PC-9 (cell line): ENCODE measurements around the gene CMIP. TPM values are rescaled to one million over a fixed set of nuclear protein-coding genes. Genes with fewer than 3 reads are reported as not detected.

ENCODE experiments used
- BruUV-seq: library from RNA; stranded (reverse); fragments of 400-500 nt; replicated peaks from 2 replicates; lab custom pipeline; 2021; lab: Mats Ljungman, UMichigan
- CTCF ChIA-PET: fragments of 300-600 bp; sonication (Branson Sonifier 250); formaldehyde crosslinking; loops from one replicate; lab custom pipeline; 2022; ENCODE audit warnings: antibody characterized with exemption; lab: Charles Lee
- POLR2A ChIA-PET: fragments of 300-600 bp; sonication (Branson Sonifier 250); formaldehyde crosslinking; loops from one replicate; lab custom pipeline; 2022; ENCODE audit warnings: antibody characterized with exemption; ENCODE audit not compliant: unreplicated experiment; lab: Charles Lee
- DNase-seq, 2 experiments: peaks; one replicate each; pipeline versions ENCODE4 v3.0.0 to v3.0.0-alpha.2; 2015 to 2022; ENCODE audit warnings: mixed read lengths in 1 of 2
- H2AFZ ChIP-seq: fragments of 200-600 bp; sonication (generic); 2 replicates; pipeline ENCODE4 v1.8.1; 2017; ENCODE audit warnings: antibody characterized with exemption
- H3F3A ChIP-seq: fragments of 200-600 bp; sonication (generic); 2 replicates; pipeline ENCODE4 v1.8.1; 2017; ENCODE audit warnings: antibody characterized with exemption, mild to moderate bottlenecking, low read depth; ENCODE audit not compliant: insufficient read depth
- H3K27ac ChIP-seq: fragments of 200-600 bp; sonication (generic); 2 replicates; pipeline ENCODE4 v1.6.1; 2016; ENCODE audit warnings: mixed run types
- H3K27me3 ChIP-seq: fragments of 200-600 bp; sonication (generic); 2 replicates; pipeline ENCODE4 v1.6.1; 2016; ENCODE audit warnings: low read depth, mixed run types; ENCODE audit not compliant: insufficient read depth
- H3K36me3 ChIP-seq: fragments of 200-600 bp; sonication (generic); 2 replicates; pipeline ENCODE4 v1.6.1; 2016; ENCODE audit warnings: low read depth, mixed run types
- H3K4me1 ChIP-seq: fragments of 200-600 bp; sonication (generic); replicated peaks from 2 replicates; pipeline ENCODE4 v1.6.1; 2016; ENCODE audit warnings: mixed run types; ENCODE audit not compliant: insufficient read depth
- H3K4me2 ChIP-seq: fragments of 200-600 bp; sonication (generic); 2 replicates; pipeline ENCODE4 v1.6.1; 2017; ENCODE audit warnings: mixed run types
- H3K4me3 ChIP-seq: fragments of 200-600 bp; sonication (generic); 2 replicates; pipeline ENCODE4 v1.6.1; 2016; ENCODE audit warnings: mixed run types
- H3K79me2 ChIP-seq: fragments of 200-600 bp; sonication (generic); 2 replicates; pipeline ENCODE4 v1.6.1; 2017; ENCODE audit warnings: low read depth, mixed run types
- H3K9me2 ChIP-seq: fragments of 200-600 bp; sonication (generic); 2 replicates; pipeline ENCODE4 v1.8.1; 2017; ENCODE audit warnings: mild to moderate bottlenecking; ENCODE audit not compliant: insufficient read depth
- H3K9me3 ChIP-seq: fragments of 200-600 bp; sonication (generic); 2 replicates; pipeline ENCODE4 v1.8.1; 2016; ENCODE audit warnings: low read depth; ENCODE audit not compliant: insufficient read depth
- H4K20me1 ChIP-seq: fragments of 200-600 bp; sonication (generic); 2 replicates; pipeline ENCODE4 v1.8.1; 2017; ENCODE audit not compliant: insufficient read depth
- EZH2 ChIP-seq: fragments of 200-600 bp; sonication (generic); IDR thresholded peaks from 2 replicates; pipeline ENCODE4 v1.8.0; 2017; ENCODE audit warnings: antibody characterized with exemption, low read depth
- intact Hi-C: fragments of 100-400 bp; cut with micrococcal nuclease; formaldehyde crosslinking; loops from one replicate; pipeline ENCODE4 v1.10.0; 2022; ENCODE audit not compliant: unreplicated experiment
- total RNA-seq: library from RNA; stranded (reverse); gene quantifications from 2 replicates; pipeline ENCODE4 v1.2.3, GENCODE V29; 2021
- TF ChIP-seq, protein P1 (sequence below): fragments of 200-600 bp; sonication (generic); conservative IDR thresholded peaks from 2 replicates; pipeline ENCODE4 v1.6.1; 2017; ENCODE audit warnings: mixed run types, antibody characterized with exemption, mild to moderate bottlenecking, moderate library complexity

Gene CMIP
- total RNA-seq, 1 experiment from 2014 or later: 96.6 TPM

DNA sequence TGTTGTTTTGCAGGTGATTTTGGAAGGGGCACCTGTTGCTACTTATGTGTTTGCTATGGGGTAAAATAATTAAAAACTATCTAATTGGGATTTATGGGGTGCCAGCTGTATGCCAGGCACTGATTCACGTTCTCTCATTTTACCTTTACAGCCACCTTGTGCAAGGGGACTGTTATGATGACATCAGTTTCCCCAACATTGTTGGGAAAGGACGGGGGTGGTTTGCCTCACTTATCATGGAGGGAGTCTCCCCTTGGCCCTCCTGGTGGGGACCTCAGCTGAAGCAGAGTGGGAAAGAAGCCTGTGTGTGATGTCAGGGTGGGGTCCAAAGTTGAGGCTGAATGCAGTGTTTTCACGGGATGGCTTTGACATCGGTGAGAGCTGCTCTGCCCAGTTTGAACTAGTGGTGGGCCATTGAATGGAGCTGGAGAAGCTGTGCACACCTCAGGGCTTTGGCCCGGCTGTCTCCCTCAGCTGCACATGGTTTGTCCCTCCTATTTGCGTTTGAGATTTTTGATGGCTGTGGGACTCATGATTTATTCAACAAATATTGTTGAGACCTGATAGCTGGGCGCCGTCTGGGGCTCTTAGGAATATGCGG is 36.1 kb downstream of the CMIP start:
- H3K27ac ChIP-seq: no peak overlapping the region
- H3K9me3 ChIP-seq: no peaks in the 10 kb centered on the region
- CTCF ChIA-PET: no interaction called here
- BruUV-seq: no TSS peak
- intact Hi-C loops: no loop called here
- no peaks in the 10 kb centered on the region for H3K36me3 ChIP-seq
- H3K27me3 ChIP-seq: no peaks in the 10 kb centered on the region
- peaks cover 90% of the 10 kb centered on the region for H3K79me2 ChIP-seq
- H3K4me1 ChIP-seq: peaks cover 11% of the 10 kb centered on the region
- POLR2A ChIA-PET: interaction anchor here (0.7 kb wide), 2 partner anchors 12 to 29 kb away, joined by 3 to 6 read pairs; no protein-coding TSS in a partner anchor
- no peak for DNase-seq
- H3K4me3 ChIP-seq: no peak overlapping the region
- no peak overlapping the region for H3K4me2 ChIP-seq
- no peak overlapping the region for H2AFZ ChIP-seq
- H3F3A ChIP-seq: peaks cover 18% of the 10 kb centered on the region; the same call in 1 of the 2 replicates
- TF ChIP-seq EZH2: no peak
- TF ChIP-seq, protein P1, sequence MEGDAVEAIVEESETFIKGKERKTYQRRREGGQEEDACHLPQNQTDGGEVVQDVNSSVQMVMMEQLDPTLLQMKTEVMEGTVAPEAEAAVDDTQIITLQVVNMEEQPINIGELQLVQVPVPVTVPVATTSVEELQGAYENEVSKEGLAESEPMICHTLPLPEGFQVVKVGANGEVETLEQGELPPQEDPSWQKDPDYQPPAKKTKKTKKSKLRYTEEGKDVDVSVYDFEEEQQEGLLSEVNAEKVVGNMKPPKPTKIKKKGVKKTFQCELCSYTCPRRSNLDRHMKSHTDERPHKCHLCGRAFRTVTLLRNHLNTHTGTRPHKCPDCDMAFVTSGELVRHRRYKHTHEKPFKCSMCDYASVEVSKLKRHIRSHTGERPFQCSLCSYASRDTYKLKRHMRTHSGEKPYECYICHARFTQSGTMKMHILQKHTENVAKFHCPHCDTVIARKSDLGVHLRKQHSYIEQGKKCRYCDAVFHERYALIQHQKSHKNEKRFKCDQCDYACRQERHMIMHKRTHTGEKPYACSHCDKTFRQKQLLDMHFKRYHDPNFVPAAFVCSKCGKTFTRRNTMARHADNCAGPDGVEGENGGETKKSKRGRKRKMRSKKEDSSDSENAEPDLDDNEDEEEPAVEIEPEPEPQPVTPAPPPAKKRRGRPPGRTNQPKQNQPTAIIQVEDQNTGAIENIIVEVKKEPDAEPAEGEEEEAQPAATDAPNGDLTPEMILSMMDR: no peak
- peaks cover 8% of the 10 kb centered on the region for H4K20me1 ChIP-seq
- no peaks in the 10 kb centered on the region for H3K9me2 ChIP-seq

DNA sequence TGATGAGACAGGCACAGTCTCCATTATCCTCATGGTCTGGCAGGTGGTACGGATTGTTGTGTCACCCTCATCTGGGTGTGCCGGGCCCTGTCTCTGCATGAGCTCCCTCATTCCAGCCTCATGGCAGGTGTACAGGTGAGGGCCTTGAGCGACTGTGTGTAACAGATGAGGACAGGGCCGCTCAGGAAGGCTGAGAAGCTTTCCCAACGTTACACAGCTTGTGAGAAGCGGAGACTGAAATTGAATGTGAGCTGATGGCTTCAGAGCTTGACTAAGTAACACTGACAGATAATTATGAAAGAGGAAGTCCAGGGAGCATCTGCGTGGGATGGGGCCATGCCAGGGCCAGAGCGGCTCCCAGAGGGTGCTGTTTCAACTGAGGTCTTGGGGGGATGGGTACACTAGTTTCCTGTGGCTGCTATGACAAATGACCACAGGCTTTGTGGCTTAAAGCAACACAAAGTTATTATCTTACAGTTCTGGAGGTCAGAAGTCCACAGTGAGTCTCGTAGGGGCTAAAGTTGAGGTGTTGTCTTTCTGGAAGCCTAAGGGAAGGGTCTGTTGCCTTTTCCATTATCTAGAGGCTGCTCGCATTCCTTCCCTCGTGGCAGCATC is 36.7 kb downstream of the CMIP start:
- intact Hi-C loops: no loop called here
- H3K9me2 ChIP-seq: no peaks in the 10 kb centered on the region
- TF ChIP-seq, protein P1: no peak
- no peak for TF ChIP-seq EZH2
- POLR2A ChIA-PET: interaction anchor here (0.7 kb wide), 2 partner anchors 12 to 30 kb away, joined by 3 to 6 read pairs; no protein-coding TSS in a partner anchor
- no peak overlapping the region for H3K4me3 ChIP-seq
- H3K27me3 ChIP-seq: no peaks in the 10 kb centered on the region
- H3K36me3 ChIP-seq: no peaks in the 10 kb centered on the region
- H3K27ac ChIP-seq: no peak overlapping the region
- no peaks in the 10 kb centered on the region for H3K9me3 ChIP-seq
- H2AFZ ChIP-seq: no peak overlapping the region
- peaks cover 11% of the 10 kb centered on the region for H3K4me1 ChIP-seq
- DNase-seq: no peak
- no TSS peak for BruUV-seq
- peaks cover 96% of the 10 kb centered on the region for H3K79me2 ChIP-seq
- no peak overlapping the region for H3K4me2 ChIP-seq
- H4K20me1 ChIP-seq: peaks cover 8% of the 10 kb centered on the region
- peaks cover 18% of the 10 kb centered on the region; the same call in 1 of the 2 replicates for H3F3A ChIP-seq
- CTCF ChIA-PET: no interaction called here

DNA sequence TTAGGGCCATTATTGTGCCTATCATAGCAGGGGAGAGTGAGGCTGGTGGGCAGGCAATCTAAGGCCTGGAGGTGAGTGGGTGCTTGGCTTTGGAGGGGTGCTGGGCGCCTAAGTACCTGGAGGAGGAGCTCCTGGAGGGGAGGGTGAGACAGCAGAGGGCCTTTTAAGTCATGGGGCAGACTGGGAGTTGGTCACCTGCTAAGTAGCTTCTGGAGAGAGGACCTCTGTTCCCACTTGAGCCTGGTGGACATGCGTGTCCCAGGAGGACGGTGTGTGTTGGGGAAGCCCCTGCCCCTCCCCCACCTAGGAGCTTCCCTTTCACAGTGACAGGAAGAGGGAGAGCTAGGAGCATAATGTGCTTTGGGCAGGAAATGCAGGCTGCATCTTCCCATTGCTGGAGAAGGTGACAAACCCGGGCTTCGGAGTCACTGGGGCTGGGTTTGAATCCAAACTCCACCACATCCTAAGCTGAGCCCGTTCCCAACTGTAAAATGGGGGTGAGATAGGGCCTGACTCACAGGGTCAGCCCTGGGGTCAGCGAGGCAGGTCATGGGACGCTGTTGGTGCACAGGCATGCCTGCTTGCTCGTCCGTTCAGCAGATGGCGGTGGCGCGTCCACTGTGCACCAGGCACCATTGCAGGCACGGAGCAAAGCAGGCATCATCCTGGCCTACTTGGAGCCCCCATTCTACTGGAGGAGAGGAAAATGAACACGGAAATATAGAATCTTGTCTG is 37.9 kb downstream of the CMIP start:
- Histone ChIP-seq H3K4me1 (peaks cover 11% of the 10 kb centered on the region), H3K27me3 (no peaks in the 10 kb centered on the region), H3K4me3 (no peak overlapping the region), H3K79me2 (peaks cover 96% of the 10 kb centered on the region), H3F3A (peaks cover 18% of the 10 kb centered on the region; the same call in 1 of the 2 replicates), H2AFZ (no peak overlapping the region), H3K9me3 (no peaks in the 10 kb centered on the region), H3K36me3 (no peaks in the 10 kb centered on the region), H4K20me1 (peaks cover 8% of the 10 kb centered on the region), H3K27ac (no peak overlapping the region), H3K9me2 (no peaks in the 10 kb centered on the region), H3K4me2 (no peak overlapping the region)
- DNase-seq: no peak
- POLR2A ChIA-PET: interaction anchor here (0.6 kb wide), 1 partner anchor 41 kb away, joined by 4 read pairs; no protein-coding TSS in a partner anchor
- CTCF ChIA-PET: no interaction called here
- TF ChIP-seq, protein P1: no peak
- TF ChIP-seq EZH2: no peak
- intact Hi-C loops: no loop called here
- no TSS peak for BruUV-seq
